Stimulated activated CD8-positive, alpha-beta memory T cell treated with anti-CD3 and anti-CD28 coated beads, Interleukin-7, amount 100 ng/mL, for 24 hours (primary cell): ENCODE results near the gene VCAN.

Source experiments
- DNase-seq: peaks from one replicate; pipeline ENCODE4 v3.0.0-alpha.2; 2020; ENCODE audit warnings: low read depth

The VCAN gene

GRCh38 chr5:83467371-83468035, 4.0 kb upstream of the VCAN start:
- DNase-seq = no peak

GRCh38 chr5:83469075-83469474, 2.5 kb upstream of the VCAN start:
- DNase-seq = no peak

GRCh38 chr5:83470526-83471404, 779 bp upstream of the VCAN start:
- DNase-seq = no peak

- no peak for DNase-seq
Measured at GRCh38 chr5:83472213-83472507, 616 bp downstream of the VCAN start.

GRCh38 chr5:83472508-83473345, 1.2 kb downstream of the VCAN start:
- no peak for DNase-seq

- no peak for DNase-seq
Measured at GRCh38 chr5:83473346-83474160, 2.0 kb downstream of the VCAN start.

- DNase-seq = no peak
Measured at GRCh38 chr5:83474161-83474796, 2.7 kb downstream of the VCAN start.

GRCh38 chr5:83474991-83475390, 3.4 kb downstream of the VCAN start:
- no peak for DNase-seq

GRCh38 chr5:83475391-83475863, 3.9 kb downstream of the VCAN start:
- DNase-seq = no peak

- no peak for DNase-seq
Measured at GRCh38 chr5:83475935-83476814, 4.6 kb downstream of the VCAN start.

- no peak for DNase-seq
Measured at GRCh38 chr5:83482961-83483360, 11.4 kb downstream of the VCAN start.

- no peak for DNase-seq
Measured at GRCh38 chr5:83484294-83484693, 12.8 kb downstream of the VCAN start.

- no peak for DNase-seq
Measured at GRCh38 chr5:83485842-83486241, 14.3 kb downstream of the VCAN start.

- DNase-seq = no peak
Measured at GRCh38 chr5:83487155-83487554, 15.6 kb downstream of the VCAN start.

- no peak for DNase-seq
Measured at GRCh38 chr5:83488271-83488670, 16.7 kb downstream of the VCAN start.

GRCh38 chr5:83488821-83489220, 17.3 kb downstream of the VCAN start:
- DNase-seq = no peak

GRCh38 chr5:83490203-83490602, 18.7 kb downstream of the VCAN start:
- no peak for DNase-seq

- DNase-seq = no peak
Measured at GRCh38 chr5:83492331-83492730, 20.8 kb downstream of the VCAN start.

GRCh38 chr5:83493644-83494043, 22.1 kb downstream of the VCAN start:
- no peak for DNase-seq

GRCh38 chr5:83494087-83494620, 22.6 kb downstream of the VCAN start:
- no peak for DNase-seq
